ENCODE results near the gene CNBD2.

CNBD2 gene

DNA sequence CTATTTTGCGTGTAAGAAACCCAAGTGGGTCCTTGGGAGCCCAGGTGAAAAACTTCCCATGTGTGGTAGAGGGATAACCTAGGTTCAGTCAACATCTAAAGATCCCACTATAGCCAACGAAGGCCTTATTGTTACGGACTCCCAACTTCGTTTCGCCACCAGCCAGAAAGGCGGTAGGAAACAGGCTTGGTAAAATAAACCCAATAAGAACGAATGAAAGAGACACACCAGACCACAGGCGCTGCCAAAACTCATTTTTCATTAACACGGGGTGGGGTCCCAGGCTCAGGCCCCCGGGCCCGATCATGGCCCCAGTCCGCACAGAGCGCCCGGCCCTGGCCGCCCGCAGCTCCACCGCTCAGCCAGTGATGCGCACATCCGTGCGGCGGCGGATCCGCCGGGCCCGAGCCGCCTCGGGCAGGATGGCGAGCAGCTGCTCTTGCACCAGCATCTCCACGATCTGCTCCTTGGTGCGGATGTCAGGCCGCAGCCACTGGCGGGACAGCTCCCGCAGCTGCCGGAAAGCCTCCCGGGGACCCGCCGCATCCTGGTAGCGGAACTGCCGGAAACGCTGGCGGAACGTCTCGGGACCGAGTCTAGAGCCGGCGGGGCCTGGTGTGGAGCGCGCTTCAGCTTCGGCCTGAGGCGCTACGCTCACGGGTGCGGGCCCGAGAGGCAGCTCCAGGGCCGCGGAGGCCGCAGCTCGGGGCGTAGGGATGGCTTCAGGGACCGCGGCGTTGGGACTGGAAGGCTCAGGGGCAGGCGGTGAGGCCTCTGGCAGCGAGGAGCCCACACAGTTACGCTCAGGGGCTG, 14.8 kb upstream of the CNBD2 start:
- ChIA-PET CTCF (interaction anchor here (0.5 to 3.9 kb wide), 39 partner anchors 8 to 761 kb away, joined by 3 to 46 read pairs (median 4); partner anchors contain the start of genes AAR2 and CNBD2), POLR2A (interaction anchor here (0.6 to 3.0 kb wide), 23 partner anchors 9 to 499 kb away, joined by 3 to 47 read pairs (median 4); partner anchors contain the start of genes AAR2, CEP250, CNBD2 and CPNE1)
- no peaks in the 10 kb centered on the region for H3K9me3 ChIP-seq (ENCODE audit: control insufficient read depth, insufficient read depth, low read depth, low read length)
- no peaks in the 10 kb centered on the region for H3K4me1 ChIP-seq (ENCODE audit: control insufficient read depth, insufficient read depth, low read length)
- peak overlapping the region; percentile 89 for H3K27ac ChIP-seq (ENCODE audit: extremely low read depth, low read depth, low read length)
- H3K36me3 ChIP-seq (ENCODE audit: control insufficient read depth in 2 of 2, insufficient read depth in 1 of 2, low read length in 2 of 2) = peaks cover 0 to 20% of the 10 kb centered on the region in 2 experiments; a peak in 2 of 3 replicates
- H3K4me3 ChIP-seq (ENCODE audit: low read depth, low read length) = peak overlapping the region; percentile 77
- TF ChIP-seq, protein P1, sequence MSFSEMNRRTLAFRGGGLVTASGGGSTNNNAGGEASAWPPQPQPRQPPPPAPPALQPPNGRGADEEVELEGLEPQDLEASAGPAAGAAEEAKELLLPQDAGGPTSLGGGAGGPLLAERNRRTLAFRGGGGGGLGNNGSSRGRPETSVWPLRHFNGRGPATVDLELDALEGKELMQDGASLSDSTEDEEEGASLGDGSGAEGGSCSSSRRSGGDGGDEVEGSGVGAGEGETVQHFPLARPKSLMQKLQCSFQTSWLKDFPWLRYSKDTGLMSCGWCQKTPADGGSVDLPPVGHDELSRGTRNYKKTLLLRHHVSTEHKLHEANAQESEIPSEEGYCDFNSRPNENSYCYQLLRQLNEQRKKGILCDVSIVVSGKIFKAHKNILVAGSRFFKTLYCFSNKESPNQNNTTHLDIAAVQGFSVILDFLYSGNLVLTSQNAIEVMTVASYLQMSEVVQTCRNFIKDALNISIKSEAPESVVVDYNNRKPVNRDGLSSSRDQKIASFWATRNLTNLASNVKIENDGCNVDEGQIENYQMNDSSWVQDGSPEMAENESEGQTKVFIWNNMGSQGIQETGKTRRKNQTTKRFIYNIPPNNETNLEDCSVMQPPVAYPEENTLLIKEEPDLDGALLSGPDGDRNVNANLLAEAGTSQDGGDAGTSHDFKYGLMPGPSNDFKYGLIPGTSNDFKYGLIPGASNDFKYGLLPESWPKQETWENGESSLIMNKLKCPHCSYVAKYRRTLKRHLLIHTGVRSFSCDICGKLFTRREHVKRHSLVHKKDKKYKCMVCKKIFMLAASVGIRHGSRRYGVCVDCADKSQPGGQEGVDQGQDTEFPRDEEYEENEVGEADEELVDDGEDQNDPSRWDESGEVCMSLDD (tag by site-specific recombination; IDR thresholded peaks at IDR 0.05) = no peak; the same call in 1 of the 2 replicates
- TF ChIP-seq ZIC2 (tag by site-specific recombination; IDR thresholded peaks at IDR 0.05) (no peak), ZBTB1 (tag by site-specific recombination; IDR thresholded peaks at IDR 0.05) (no peak), SALL2 (tag by site-specific recombination; IDR thresholded peaks at IDR 0.05; ENCODE audit: borderline replicate concordance) (no peak), SP7 (tag by site-specific recombination; IDR thresholded peaks at IDR 0.05) (no peak), ZNF223 (tag by site-specific recombination; IDR thresholded peaks at IDR 0.05) (no peak), ZNF785 (tag by site-specific recombination; IDR thresholded peaks at IDR 0.05) (no peak), SP3 (tag by site-specific recombination; IDR thresholded peaks at IDR 0.05) (no peak), ZBTB20 (tag by site-specific recombination; IDR thresholded peaks at IDR 0.05) (peak; percentile 16; the same call in 1 of the 2 replicates), ZNF560 (tag by site-specific recombination; IDR thresholded peaks at IDR 0.05; ENCODE audit: borderline replicate concordance) (no peak), SCRT1 (tag by site-specific recombination; IDR thresholded peaks at IDR 0.05; ENCODE audit: borderline replicate concordance) (no peak), FEZF1 (tag by site-specific recombination; IDR thresholded peaks at IDR 0.05) (no peak), MEIS1 (CRISPR knock-in tag; IDR thresholded peaks at IDR 0.05; ENCODE audit: borderline replicate concordance) (peak; percentile 16; the same call in 1 of the 2 replicates), ZNF837 (tag by site-specific recombination; IDR thresholded peaks at IDR 0.05) (0 out of 2 replicates have a peak, but pooled peaks have one; percentile 55), ZNF600 (tag by site-specific recombination; IDR thresholded peaks at IDR 0.05) (peak; percentile 75; the same call in 1 of the 2 replicates), ZNF510 (tag by site-specific recombination; IDR thresholded peaks at IDR 0.05; ENCODE audit: insufficient replicate concordance) (no peak), ZBTB21 (tag by site-specific recombination; IDR thresholded peaks at IDR 0.05) (no peak), ZNF324 (tag by site-specific recombination; IDR thresholded peaks at IDR 0.05) (no peak), ZNF501 (tag by site-specific recombination; IDR thresholded peaks at IDR 0.05) (0 out of 2 replicates have a peak, but pooled peaks have one; percentile 18), ZSCAN18 (tag by site-specific recombination; IDR thresholded peaks at IDR 0.05) (no peak), HOXD13 (CRISPR knock-in tag; IDR thresholded peaks at IDR 0.05; ENCODE audit: borderline replicate concordance) (no peak), MZF1 (tag by site-specific recombination; IDR thresholded peaks at IDR 0.05; ENCODE audit: borderline replicate concordance) (no peak), ZNF76 (tag by site-specific recombination; IDR thresholded peaks at IDR 0.05; ENCODE audit: borderline replicate concordance, low read depth) (no peak), ZSCAN16 (tag by site-specific recombination; IDR thresholded peaks at IDR 0.05) (no peak)
- TF ChIP-seq, protein P2, sequence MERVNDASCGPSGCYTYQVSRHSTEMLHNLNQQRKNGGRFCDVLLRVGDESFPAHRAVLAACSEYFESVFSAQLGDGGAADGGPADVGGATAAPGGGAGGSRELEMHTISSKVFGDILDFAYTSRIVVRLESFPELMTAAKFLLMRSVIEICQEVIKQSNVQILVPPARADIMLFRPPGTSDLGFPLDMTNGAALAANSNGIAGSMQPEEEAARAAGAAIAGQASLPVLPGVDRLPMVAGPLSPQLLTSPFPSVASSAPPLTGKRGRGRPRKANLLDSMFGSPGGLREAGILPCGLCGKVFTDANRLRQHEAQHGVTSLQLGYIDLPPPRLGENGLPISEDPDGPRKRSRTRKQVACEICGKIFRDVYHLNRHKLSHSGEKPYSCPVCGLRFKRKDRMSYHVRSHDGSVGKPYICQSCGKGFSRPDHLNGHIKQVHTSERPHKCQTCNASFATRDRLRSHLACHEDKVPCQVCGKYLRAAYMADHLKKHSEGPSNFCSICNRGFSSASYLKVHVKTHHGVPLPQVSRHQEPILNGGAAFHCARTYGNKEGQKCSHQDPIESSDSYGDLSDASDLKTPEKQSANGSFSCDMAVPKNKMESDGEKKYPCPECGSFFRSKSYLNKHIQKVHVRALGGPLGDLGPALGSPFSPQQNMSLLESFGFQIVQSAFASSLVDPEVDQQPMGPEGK (tag by site-specific recombination; IDR thresholded peaks at IDR 0.05) = no peak
- TF ChIP-seq, protein P3, sequence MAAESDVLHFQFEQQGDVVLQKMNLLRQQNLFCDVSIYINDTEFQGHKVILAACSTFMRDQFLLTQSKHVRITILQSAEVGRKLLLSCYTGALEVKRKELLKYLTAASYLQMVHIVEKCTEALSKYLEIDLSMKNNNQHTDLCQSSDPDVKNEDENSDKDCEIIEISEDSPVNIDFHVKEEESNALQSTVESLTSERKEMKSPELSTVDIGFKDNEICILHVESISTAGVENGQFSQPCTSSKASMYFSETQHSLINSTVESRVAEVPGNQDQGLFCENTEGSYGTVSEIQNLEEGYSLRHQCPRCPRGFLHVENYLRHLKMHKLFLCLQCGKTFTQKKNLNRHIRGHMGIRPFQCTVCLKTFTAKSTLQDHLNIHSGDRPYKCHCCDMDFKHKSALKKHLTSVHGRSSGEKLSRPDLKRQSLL (tag by site-specific recombination; IDR thresholded peaks at IDR 0.05) = peak; percentile 92
- TF ChIP-seq, protein P4, sequence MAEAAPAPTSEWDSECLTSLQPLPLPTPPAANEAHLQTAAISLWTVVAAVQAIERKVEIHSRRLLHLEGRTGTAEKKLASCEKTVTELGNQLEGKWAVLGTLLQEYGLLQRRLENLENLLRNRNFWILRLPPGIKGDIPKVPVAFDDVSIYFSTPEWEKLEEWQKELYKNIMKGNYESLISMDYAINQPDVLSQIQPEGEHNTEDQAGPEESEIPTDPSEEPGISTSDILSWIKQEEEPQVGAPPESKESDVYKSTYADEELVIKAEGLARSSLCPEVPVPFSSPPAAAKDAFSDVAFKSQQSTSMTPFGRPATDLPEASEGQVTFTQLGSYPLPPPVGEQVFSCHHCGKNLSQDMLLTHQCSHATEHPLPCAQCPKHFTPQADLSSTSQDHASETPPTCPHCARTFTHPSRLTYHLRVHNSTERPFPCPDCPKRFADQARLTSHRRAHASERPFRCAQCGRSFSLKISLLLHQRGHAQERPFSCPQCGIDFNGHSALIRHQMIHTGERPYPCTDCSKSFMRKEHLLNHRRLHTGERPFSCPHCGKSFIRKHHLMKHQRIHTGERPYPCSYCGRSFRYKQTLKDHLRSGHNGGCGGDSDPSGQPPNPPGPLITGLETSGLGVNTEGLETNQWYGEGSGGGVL (tag by site-specific recombination; IDR thresholded peaks at IDR 0.05) = no peak
